Cardiac septum (tissue), 1 donor: ENCODE results near the gene ZSWIM6. TPM values are rescaled to one million over a fixed set of nuclear protein-coding genes. Genes with fewer than 3 reads are reported as not detected.

ENCODE experiments used
- DNase-seq: peaks from one replicate; pipeline ENCODE4 v3.0.0-alpha.2; 2020; ENCODE audit warnings: low spot score
- intact Hi-C: fragments of 100-400 bp; cut with DNase I; formaldehyde crosslinking; loops from one replicate; pipeline ENCODE4 v1.14.0; 2022
- total RNA-seq: library from RNA; stranded (reverse); fragmentation: NEBNext Ultra II Directional; extraction: Animal tissue kit (Norgen Biotek cat#: 25700); gene quantifications from one replicate; pipeline ENCODE4 v1.2.1, GENCODE V29; 2021
- donor health status: DM: no; HTN: no; CAD: no.

ZSWIM6 gene
- total RNA-seq, 1 donor from 2014 or later = 6.7 TPM

- no peak for DNase-seq
- intact Hi-C loops = no loop called here
Measured at GRCh38 chr5:61463596-61463995, 131.5 kb downstream of the ZSWIM6 start.

- intact Hi-C loops = no loop called here
- no peak for DNase-seq
Measured at GRCh38 chr5:61464512-61464911, 132.5 kb downstream of the ZSWIM6 start.

GRCh38 chr5:61465066-61465465 is 133.0 kb downstream of the ZSWIM6 start:
- no peak for DNase-seq
- intact Hi-C loops = no loop called here

GRCh38 chr5:61465496-61465895 is 133.4 kb downstream of the ZSWIM6 start:
- intact Hi-C loops = no loop called here
- DNase-seq = no peak

- intact Hi-C loops = no loop called here
- no peak for DNase-seq
Measured at GRCh38 chr5:61466017-61466416, 134.0 kb downstream of the ZSWIM6 start.

GRCh38 chr5:61467766-61468482 is 135.9 kb downstream of the ZSWIM6 start:
- intact Hi-C loops = no loop called here
- DNase-seq = no peak

- intact Hi-C loops = no loop called here
- no peak for DNase-seq
Measured at GRCh38 chr5:61468483-61468865, 136.4 kb downstream of the ZSWIM6 start.

GRCh38 chr5:61471352-61471751 is 139.3 kb downstream of the ZSWIM6 start:
- DNase-seq = no peak
- intact Hi-C loops = no loop called here

- no peak for DNase-seq
- intact Hi-C loops = no loop called here
Measured at GRCh38 chr5:61472172-61472958, 140.3 kb downstream of the ZSWIM6 start.

GRCh38 chr5:61474746-61475145 is 142.7 kb downstream of the ZSWIM6 start:
- intact Hi-C loops = no loop called here
- DNase-seq = no peak

- no peak for DNase-seq
- intact Hi-C loops = no loop called here
Measured at GRCh38 chr5:61477788-61478187, 145.7 kb downstream of the ZSWIM6 start.

- no peak for DNase-seq
- intact Hi-C loops = no loop called here
Measured at GRCh38 chr5:61479850-61480614, 148.0 kb downstream of the ZSWIM6 start.

GRCh38 chr5:61482980-61483379 is 150.9 kb downstream of the ZSWIM6 start:
- DNase-seq = no peak
- intact Hi-C loops = no loop called here

GRCh38 chr5:61486476-61486875 is 154.4 kb downstream of the ZSWIM6 start:
- intact Hi-C loops = no loop called here
- DNase-seq = no peak

- DNase-seq = no peak
- intact Hi-C loops = no loop called here
Measured at GRCh38 chr5:61489574-61489973, 157.5 kb downstream of the ZSWIM6 start.

GRCh38 chr5:61491861-61492260 is 159.8 kb downstream of the ZSWIM6 start:
- no peak for DNase-seq
- intact Hi-C loops = no loop called here

GRCh38 chr5:61493973-61494372 is 161.9 kb downstream of the ZSWIM6 start:
- no peak for DNase-seq
- intact Hi-C loops = no loop called here

GRCh38 chr5:61496446-61496845 is 164.4 kb downstream of the ZSWIM6 start:
- DNase-seq = no peak
- intact Hi-C loops = no loop called here

- no peak for DNase-seq
- intact Hi-C loops = no loop called here
Measured at GRCh38 chr5:61496860-61497259, 164.8 kb downstream of the ZSWIM6 start.

GRCh38 chr5:61498121-61498520 is 166.1 kb downstream of the ZSWIM6 start:
- DNase-seq = no peak

More at GRCh38 chr5:61498121-61498520, 166.1 kb downstream of the ZSWIM6 start:
- intact Hi-C loops = no loop called here
